ENCODE measurements around the gene SEC63. TPM values are rescaled to one million over a fixed set of nuclear protein-coding genes. Genes with fewer than 3 reads are reported as not detected.

Gene SEC63
- polyA plus RNA-seq, 6 donors from 2014 or later: 30.3 to 57.6 (median 37.1) TPM

- no peak for ATAC-seq (ENCODE audit: low read depth in 2 of 2)
- no peak overlapping the region for H3K4me3 Mint-ChIP-seq
- no peak overlapping the region for H3K27ac Mint-ChIP-seq
- no peak for DNase-seq
- peaks cover 10 to 15% (median 12%) of the 10 kb centered on the region in 3 donors for H3K4me1 Mint-ChIP-seq
- no peaks in the 10 kb centered on the region for H3K27me3 Mint-ChIP-seq
- no peaks in the 10 kb centered on the region for H3K9me3 Mint-ChIP-seq
- H3K36me3 Mint-ChIP-seq: no peaks in the 10 kb centered on the region
Measured at GRCh38 chr6:107988570-107988969, 30.6 kb upstream of the SEC63 start.

DNA sequence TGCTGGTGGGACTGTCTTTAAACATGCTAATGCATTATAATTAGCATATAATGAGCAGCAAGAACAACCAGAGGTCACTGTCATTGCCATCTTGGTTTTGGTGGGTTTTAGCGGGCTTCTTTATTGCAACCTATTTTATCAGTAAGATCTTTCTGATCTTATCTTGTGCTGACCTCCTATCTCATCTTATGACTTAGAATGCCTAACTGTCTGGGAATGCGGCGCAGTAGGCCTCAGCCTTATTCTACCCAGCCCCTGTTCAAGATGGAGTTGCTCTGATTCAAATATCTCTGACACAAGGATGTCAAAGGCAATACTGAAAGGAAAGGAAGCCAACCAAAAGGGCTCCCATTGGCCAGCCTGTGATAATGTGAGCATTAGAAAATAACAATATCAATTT, 29.8 kb upstream of the SEC63 start:
- no peaks in the 10 kb centered on the region for H3K36me3 Mint-ChIP-seq
- no peak for ATAC-seq (ENCODE audit: low read depth in 2 of 2)
- H3K27me3 Mint-ChIP-seq: peaks cover 0 to 5% (median 2%) of the 10 kb centered on the region in 3 donors
- no peak for DNase-seq
- H3K4me3 Mint-ChIP-seq: no peak overlapping the region
- H3K27ac Mint-ChIP-seq: no peak overlapping the region
- H3K9me3 Mint-ChIP-seq: no peaks in the 10 kb centered on the region
- peaks cover 10 to 15% (median 12%) of the 10 kb centered on the region in 3 donors for H3K4me1 Mint-ChIP-seq

DNA sequence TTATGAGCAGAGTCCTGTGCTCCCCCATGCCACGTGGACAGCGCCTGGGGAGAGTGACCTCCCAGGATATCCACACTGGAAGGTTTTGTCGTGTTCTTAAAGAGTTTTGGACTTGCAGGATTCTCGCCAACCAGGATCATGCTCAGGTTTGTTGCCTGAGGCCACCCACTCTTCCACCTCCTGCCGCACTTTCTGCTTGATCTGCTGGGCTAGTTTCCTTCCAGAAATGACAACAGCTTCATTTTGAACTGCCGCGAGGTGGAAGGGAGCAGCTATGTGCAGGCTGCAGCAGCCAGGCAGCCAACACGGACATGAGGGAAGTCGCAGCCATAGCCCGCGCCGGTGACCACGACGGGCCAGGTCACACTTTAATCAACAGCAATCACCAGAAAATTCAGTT, 27.7 kb upstream of the SEC63 start:
- Mint-ChIP-seq H3K36me3 (no peaks in the 10 kb centered on the region), H3K9me3 (no peaks in the 10 kb centered on the region), H3K4me1 (peaks cover 1 to 4% (median 2%) of the 10 kb centered on the region in 3 donors), H3K27me3 (peaks cover 7 to 14% (median 12%) of the 10 kb centered on the region in 3 donors), H3K27ac (peak overlapping the region in 3 of 6 donors; percentile 12 to 49 (median 22)), H3K4me3 (no peak overlapping the region)
- no peak for ATAC-seq (ENCODE audit: low read depth in 2 of 2)
- no peak for DNase-seq

DNA sequence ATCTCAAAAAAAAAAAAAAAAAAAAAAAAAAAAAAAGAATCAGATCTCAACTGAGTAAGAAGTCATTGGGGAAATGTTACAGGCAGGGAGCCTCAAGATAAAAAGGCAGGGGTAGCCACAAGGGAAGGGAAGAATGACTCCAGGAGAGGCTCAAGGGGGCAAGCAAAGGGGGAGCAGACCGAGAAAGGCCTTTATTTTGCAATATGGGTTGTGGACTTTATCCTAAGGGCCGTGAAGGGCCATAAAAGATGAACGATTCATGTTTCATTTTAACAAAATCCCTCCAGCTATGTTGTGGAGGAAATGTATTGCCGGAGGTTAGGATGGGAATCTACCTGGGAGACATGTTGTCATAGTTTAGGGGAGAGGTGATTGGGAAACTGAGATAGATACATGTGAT, 25.8 kb upstream of the SEC63 start:
- Mint-ChIP-seq H3K4me3 (no peak overlapping the region), H3K4me1 (no peaks in the 10 kb centered on the region)

DNA sequence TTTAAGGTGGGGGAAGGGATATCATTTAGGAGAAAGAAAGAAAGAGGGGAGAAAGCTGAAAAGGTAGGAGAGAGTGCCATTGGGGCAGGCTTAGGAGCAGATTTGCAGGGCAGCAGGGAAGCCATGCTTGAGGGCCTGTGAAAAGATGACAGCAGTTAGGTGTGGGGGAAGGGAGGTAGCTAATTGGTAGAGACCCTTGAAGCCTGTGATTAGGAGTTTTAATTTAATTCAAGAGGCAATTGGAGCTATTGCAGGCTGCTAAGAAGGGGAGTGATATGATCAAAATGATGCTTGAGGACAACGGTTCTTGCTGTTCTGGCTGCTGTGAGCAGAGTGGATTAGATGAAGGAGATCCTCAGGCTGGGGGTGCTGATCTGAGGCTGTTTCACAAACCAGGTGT, 24.5 kb upstream of the SEC63 start:
- DNase-seq: no peak
- Mint-ChIP-seq H3K27me3 (peaks cover 7 to 14% (median 12%) of the 10 kb centered on the region in 3 donors), H3K36me3 (no peaks in the 10 kb centered on the region), H3K4me3 (no peak overlapping the region), H3K27ac (peak overlapping the region in 1 of 6 donors; percentile 69), H3K4me1 (no peaks in the 10 kb centered on the region), H3K9me3 (no peaks in the 10 kb centered on the region)
- no peak for ATAC-seq (ENCODE audit: low read depth in 2 of 2)

More for the DNA sequence above, 25.8 kb upstream of the SEC63 start:
- Mint-ChIP-seq H3K27ac (peak overlapping the region in 1 of 6 donors; percentile 5), H3K36me3 (no peaks in the 10 kb centered on the region), H3K27me3 (peaks cover 7 to 14% (median 12%) of the 10 kb centered on the region in 3 donors), H3K9me3 (no peaks in the 10 kb centered on the region)
- no peak for ATAC-seq (ENCODE audit: low read depth in 2 of 2)
- no peak for DNase-seq

GRCh38 chr6:107981695-107982094, 23.7 kb upstream of the SEC63 start:
- no peak overlapping the region for H3K4me3 Mint-ChIP-seq
- H3K27ac Mint-ChIP-seq: no peak overlapping the region
- no peaks in the 10 kb centered on the region for H3K36me3 Mint-ChIP-seq
- H3K27me3 Mint-ChIP-seq: peaks cover 7 to 14% (median 12%) of the 10 kb centered on the region in 3 donors
- no peak for DNase-seq
- no peaks in the 10 kb centered on the region for H3K9me3 Mint-ChIP-seq
- no peak for ATAC-seq (ENCODE audit: low read depth in 2 of 2)
- H3K4me1 Mint-ChIP-seq: no peaks in the 10 kb centered on the region

GRCh38 chr6:107977283-107977682, 19.3 kb upstream of the SEC63 start:
- DNase-seq: no peak
- no peak overlapping the region for H3K4me3 Mint-ChIP-seq
- peaks cover 8 to 15% (median 13%) of the 10 kb centered on the region in 3 donors for H3K27me3 Mint-ChIP-seq
- ATAC-seq (ENCODE audit: low read depth in 2 of 2): no peak
- H3K36me3 Mint-ChIP-seq: peaks cover 0 to 3% of the 10 kb centered on the region in 2 donors
- no peak overlapping the region for H3K27ac Mint-ChIP-seq
- peaks cover 0 to 3% (median 0%) of the 10 kb centered on the region in 7 donors for H3K9me3 Mint-ChIP-seq
- H3K4me1 Mint-ChIP-seq: peaks cover 0 to 5% (median 0%) of the 10 kb centered on the region in 3 donors

DNA sequence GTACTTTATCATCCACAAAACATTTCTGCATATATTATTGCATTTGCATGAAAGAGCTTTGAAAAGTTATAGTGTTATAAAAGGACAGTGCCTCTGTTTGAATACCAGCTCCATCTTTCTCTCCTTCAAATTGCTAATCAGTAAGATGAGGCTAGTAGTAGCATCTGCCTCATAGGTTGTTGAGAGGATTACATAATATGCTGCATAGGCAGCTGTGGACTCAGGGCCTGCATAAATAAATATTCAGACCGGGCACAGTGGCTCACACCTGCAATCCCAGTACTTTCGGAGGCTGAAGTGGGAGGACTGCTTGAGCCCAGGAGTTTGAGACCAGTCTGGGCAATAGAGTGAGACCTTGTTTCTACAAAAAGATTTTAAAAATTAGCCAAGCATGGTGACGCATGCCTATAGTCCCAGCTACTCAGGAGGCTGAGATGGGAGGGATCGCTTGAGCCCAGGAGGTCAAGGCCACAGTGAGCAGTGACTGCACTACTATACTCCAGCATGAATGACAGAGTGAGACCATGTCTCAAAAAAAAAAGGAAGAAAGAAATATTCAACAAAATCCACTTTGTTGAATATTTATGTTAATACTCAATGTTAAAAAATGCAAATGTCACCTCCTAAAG, 18.3 kb upstream of the SEC63 start:
- H3K4me3 Mint-ChIP-seq: no peak overlapping the region
- H3K27ac Mint-ChIP-seq: peak overlapping the region in 1 of 6 donors; percentile 27
- H3K4me1 Mint-ChIP-seq: peaks cover 0 to 5% (median 0%) of the 10 kb centered on the region in 3 donors
- peaks cover 8 to 17% (median 9%) of the 10 kb centered on the region in 3 donors for H3K27me3 Mint-ChIP-seq
- ATAC-seq (ENCODE audit: low read depth in 2 of 2) (no peak), DNase-seq (no peak)
- peaks cover 0 to 6% of the 10 kb centered on the region in 2 donors for H3K36me3 Mint-ChIP-seq
- peaks cover 0 to 3% (median 0%) of the 10 kb centered on the region in 7 donors for H3K9me3 Mint-ChIP-seq

- ATAC-seq (ENCODE audit: low read depth in 2 of 2) (no peak), DNase-seq (no peak)
- peaks cover 8 to 17% (median 9%) of the 10 kb centered on the region in 3 donors for H3K27me3 Mint-ChIP-seq
- H3K4me3 Mint-ChIP-seq: no peak overlapping the region
- peaks cover 0 to 5% (median 0%) of the 10 kb centered on the region in 3 donors for H3K4me1 Mint-ChIP-seq
- peaks cover 0 to 6% of the 10 kb centered on the region in 2 donors for H3K36me3 Mint-ChIP-seq
- peak overlapping the region in 1 of 6 donors; percentile 16 for H3K27ac Mint-ChIP-seq
- peaks cover 0 to 3% (median 0%) of the 10 kb centered on the region in 7 donors for H3K9me3 Mint-ChIP-seq
Measured at GRCh38 chr6:107973594-107973993, 15.6 kb upstream of the SEC63 start.

DNA sequence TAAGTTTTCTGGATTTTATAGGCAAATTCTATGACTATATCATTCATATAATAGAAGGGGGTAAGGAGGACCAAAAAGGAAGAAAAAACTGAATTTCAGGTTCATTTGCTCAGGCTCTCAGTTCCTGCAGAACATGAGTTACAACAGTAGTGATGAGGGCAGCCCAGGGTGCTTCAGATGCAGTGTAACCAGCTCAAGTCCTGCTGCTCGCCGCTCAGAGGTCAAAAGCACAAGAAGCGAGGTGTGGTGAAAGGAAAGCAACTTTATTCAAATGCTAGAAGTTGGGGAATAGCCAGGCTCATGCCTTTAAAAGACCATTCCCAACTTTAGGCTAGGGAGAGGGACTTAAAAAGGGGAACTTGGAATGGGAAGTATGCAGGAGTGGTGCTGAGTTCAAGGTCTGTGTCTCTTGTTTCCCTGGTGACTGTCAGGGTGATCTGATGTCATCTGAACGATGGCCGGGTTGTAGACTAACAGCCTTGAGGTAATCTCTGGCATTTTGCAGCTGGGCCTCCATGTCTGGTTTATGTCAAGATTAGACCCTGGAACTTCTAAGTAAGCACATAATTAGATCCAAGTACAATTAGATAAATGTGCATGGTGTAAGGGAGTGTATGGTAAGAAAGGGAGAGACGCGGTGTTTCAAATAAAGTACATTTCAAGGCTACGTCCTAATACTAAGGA, 14.5 kb upstream of the SEC63 start:
- peak overlapping the region in 2 of 6 donors; percentile 8 to 42 for H3K27ac Mint-ChIP-seq
- peaks cover 0 to 3% (median 0%) of the 10 kb centered on the region in 7 donors for H3K9me3 Mint-ChIP-seq
- peaks cover 0 to 6% of the 10 kb centered on the region in 2 donors for H3K36me3 Mint-ChIP-seq
- peaks cover 8 to 17% (median 9%) of the 10 kb centered on the region in 3 donors for H3K27me3 Mint-ChIP-seq
- H3K4me1 Mint-ChIP-seq: peaks cover 0 to 5% (median 0%) of the 10 kb centered on the region in 3 donors
- no peak for ATAC-seq (ENCODE audit: low read depth in 2 of 2)
- no peak overlapping the region for H3K4me3 Mint-ChIP-seq
- no peak for DNase-seq

DNA sequence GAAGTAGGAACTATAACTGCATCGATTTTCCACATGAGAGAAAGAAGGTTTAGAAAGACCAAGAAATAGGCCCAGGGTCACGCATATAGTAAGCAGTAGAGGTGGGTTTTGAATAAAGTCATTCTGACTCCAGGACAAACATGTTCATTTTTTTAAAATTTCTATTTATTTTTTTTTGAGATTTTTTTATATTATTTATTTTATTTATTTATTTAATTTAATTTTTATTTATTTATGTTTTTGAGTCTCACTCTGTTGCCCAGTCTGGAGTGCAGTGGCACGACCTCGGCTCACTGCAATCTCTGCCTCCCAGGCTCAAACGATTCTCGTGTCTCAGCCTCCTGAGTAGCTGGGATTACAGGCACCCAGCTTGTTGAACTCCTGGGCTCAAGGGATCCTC, 13.2 kb upstream of the SEC63 start:
- Mint-ChIP-seq H3K4me1 (peaks cover 0 to 5% (median 0%) of the 10 kb centered on the region in 3 donors), H3K9me3 (peaks cover 0 to 3% (median 0%) of the 10 kb centered on the region in 7 donors)

GRCh38 chr6:107970255-107970654, 12.2 kb upstream of the SEC63 start:
- peaks cover 0 to 5% (median 0%) of the 10 kb centered on the region in 3 donors for H3K4me1 Mint-ChIP-seq
- peaks cover 0 to 6% of the 10 kb centered on the region in 2 donors for H3K36me3 Mint-ChIP-seq
- H3K27ac Mint-ChIP-seq: no peak overlapping the region
- H3K27me3 Mint-ChIP-seq: peaks cover 8 to 17% (median 9%) of the 10 kb centered on the region in 3 donors
- peaks cover 0 to 3% (median 0%) of the 10 kb centered on the region in 7 donors for H3K9me3 Mint-ChIP-seq
- ATAC-seq (ENCODE audit: low read depth in 2 of 2) (no peak), DNase-seq (no peak)
- no peak overlapping the region for H3K4me3 Mint-ChIP-seq

More for the DNA sequence above, 13.2 kb upstream of the SEC63 start:
- ATAC-seq (ENCODE audit: low read depth in 2 of 2) (no peak), DNase-seq (no peak)
- Mint-ChIP-seq H3K27me3 (peaks cover 8 to 17% (median 9%) of the 10 kb centered on the region in 3 donors), H3K36me3 (peaks cover 0 to 6% of the 10 kb centered on the region in 2 donors), H3K27ac (no peak overlapping the region), H3K4me3 (no peak overlapping the region)

- DNase-seq (no peak), ATAC-seq (ENCODE audit: low read depth in 2 of 2) (no peak)
- H3K36me3 Mint-ChIP-seq: peaks cover 0 to 6% of the 10 kb centered on the region in 2 donors
- H3K4me1 Mint-ChIP-seq: no peaks in the 10 kb centered on the region
- peaks cover 0 to 3% (median 0%) of the 10 kb centered on the region in 7 donors for H3K9me3 Mint-ChIP-seq
- H3K27me3 Mint-ChIP-seq: peaks cover 0 to 5% (median 4%) of the 10 kb centered on the region in 3 donors
- H3K4me3 Mint-ChIP-seq: no peak overlapping the region
- H3K27ac Mint-ChIP-seq: no peak overlapping the region
Measured at GRCh38 chr6:107968081-107968480, 10.1 kb upstream of the SEC63 start.

DNA sequence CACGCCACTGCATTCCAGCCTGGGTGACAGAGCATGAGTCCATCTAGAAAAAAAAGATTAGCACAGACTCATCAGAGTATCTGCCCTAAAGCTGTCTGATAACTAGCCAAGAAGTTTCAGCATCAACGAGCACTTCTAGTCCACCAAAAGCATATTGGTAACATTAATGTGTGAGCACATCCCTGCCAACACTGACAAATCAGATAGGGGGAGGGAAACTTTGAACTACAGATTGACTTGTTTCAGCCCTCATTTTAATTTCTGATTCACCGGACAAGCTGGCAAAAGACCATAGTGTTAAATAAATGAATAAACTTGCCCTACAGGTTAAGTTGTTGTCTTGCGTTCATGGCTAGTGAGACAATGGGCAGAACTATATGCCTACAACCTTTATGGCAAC, 7.7 kb upstream of the SEC63 start:
- no peaks in the 10 kb centered on the region for H3K36me3 Mint-ChIP-seq
- H3K27ac Mint-ChIP-seq: no peak overlapping the region
- H3K9me3 Mint-ChIP-seq: peaks cover 0 to 2% (median 0%) of the 10 kb centered on the region in 7 donors
- H3K4me3 Mint-ChIP-seq: no peak overlapping the region
- H3K4me1 Mint-ChIP-seq: no peaks in the 10 kb centered on the region
- no peak for DNase-seq
- no peaks in the 10 kb centered on the region for H3K27me3 Mint-ChIP-seq
- ATAC-seq (ENCODE audit: low read depth in 2 of 2): no peak

Data from naive B cell (primary cell).